Activated naive CD8-positive, alpha-beta T cell treated with anti-CD3 and anti-CD28 coated beads, Interleukin-2, amount 50 U/mL, for 24 hours (primary cell): Measurements from ENCODE around the gene TCN1.
"Not testable (repeated sequence)": the region's sequence is repeated elsewhere in the genome, so short reads cannot be mapped to it uniquely, and the experiment has no call there.

Experiments
- ATAC-seq: fragments of 150-1000 bp; cut with Tn5 transposase; one replicate; pipeline ENCODE4 v1.10.0; 2021
- DNase-seq: peaks from one replicate; pipeline ENCODE4 v3.0.0; 2021
- H3K27ac Mint-ChIP-seq: one replicate; pipeline ENCODE4 v1.8.0; 2021; ENCODE audit warnings: mild to moderate bottlenecking, mixed read lengths
- H3K27me3 Mint-ChIP-seq: one replicate; pipeline ENCODE4 v1.8.0; 2021; ENCODE audit warnings: mixed read lengths
- H3K36me3 Mint-ChIP-seq: one replicate; pipeline ENCODE4 v1.8.0; 2021; ENCODE audit warnings: low read depth, mixed read lengths
- H3K4me1 Mint-ChIP-seq: one replicate; pipeline ENCODE4 v1.8.0; 2021; ENCODE audit warnings: mixed read lengths
- H3K4me3 Mint-ChIP-seq: one replicate; pipeline ENCODE4 v1.8.0; 2021; ENCODE audit warnings: mild to moderate bottlenecking, moderate library complexity, mixed read lengths
- H3K9me3 Mint-ChIP-seq: one replicate; pipeline ENCODE4 v1.8.0; 2021; ENCODE audit warnings: mixed read lengths

TCN1 gene

GRCh38 chr11:59866397-59866796 is at the start of gene TCN1:
Gene TCN1 (minus strand): TSS chr11:59866487. CDS start chr11:59866470, 17 bp downstream.
- DNase-seq (no peak), ATAC-seq (no peak)
- no peak within 1 kb of the TSS for H3K4me3 Mint-ChIP-seq
- peaks cover 7% of the 10 kb centered on the region for H3K4me1 Mint-ChIP-seq
- H3K36me3 Mint-ChIP-seq, result no peaks in the 10 kb centered on the region
- no peak within 1 kb of the TSS for H3K27ac Mint-ChIP-seq
- peaks cover 16% of the 10 kb centered on the region for H3K27me3 Mint-ChIP-seq
- H3K9me3 Mint-ChIP-seq, result peaks cover 18% of the 10 kb centered on the region

- not testable (repeated sequence) for H3K4me3 Mint-ChIP-seq, H3K4me1 Mint-ChIP-seq, H3K9me3 Mint-ChIP-seq, H3K27ac Mint-ChIP-seq, H3K36me3 Mint-ChIP-seq, ATAC-seq, DNase-seq, H3K27me3 Mint-ChIP-seq
Observed at GRCh38 chr11:59903569-59903968, 37.3 kb upstream of the TCN1 start.

GRCh38 chr11:59901306-59901705 is 35.0 kb upstream of the TCN1 start:
- Mint-ChIP-seq H3K27ac (no peak overlapping the region), H3K4me1 (no peaks in the 10 kb centered on the region), H3K9me3 (no peaks in the 10 kb centered on the region), H3K36me3 (no peaks in the 10 kb centered on the region), H3K4me3 (no peak overlapping the region), H3K27me3 (peaks cover 2% of the 10 kb centered on the region)
- ATAC-seq, result no peak
- DNase-seq, result no peak

DNA sequence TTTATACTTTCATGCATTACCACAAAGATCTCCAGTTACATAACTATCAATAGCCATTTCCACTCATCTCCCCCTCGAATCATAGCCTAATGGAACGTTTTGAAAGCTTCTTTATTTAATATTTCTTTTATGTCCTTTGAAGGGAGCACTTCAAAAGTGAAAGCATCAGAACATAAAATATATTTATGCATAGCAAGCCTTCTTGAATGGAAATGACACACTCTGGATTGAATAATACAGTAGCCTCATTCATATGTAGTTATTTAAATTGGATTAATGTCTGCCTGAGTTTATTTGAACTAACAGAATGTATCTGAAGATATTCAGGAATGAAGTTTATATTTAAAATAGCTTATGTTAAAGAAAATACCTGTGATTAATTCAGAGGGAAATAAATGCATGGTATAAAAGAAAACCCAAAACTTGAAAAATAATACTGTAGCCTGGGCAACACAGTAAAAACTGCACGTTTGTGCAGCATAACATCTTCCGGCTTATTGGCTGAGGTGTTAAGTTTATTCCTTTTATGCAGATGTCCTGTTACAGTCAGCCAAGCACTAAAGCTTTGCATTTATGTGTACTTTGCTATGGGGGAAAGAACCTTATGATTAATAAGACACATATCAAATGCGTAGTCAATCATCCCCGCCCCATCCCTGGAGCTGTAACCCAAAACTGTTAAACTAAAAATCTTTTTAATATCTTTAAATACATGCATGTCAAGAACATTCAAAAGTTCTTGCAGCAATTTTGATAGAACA is 34.3 kb upstream of the TCN1 start:
- Mint-ChIP-seq H3K27me3 (peaks cover 5% of the 10 kb centered on the region), H3K9me3 (peaks cover 1% of the 10 kb centered on the region), H3K4me3 (no peak overlapping the region), H3K4me1 (no peaks in the 10 kb centered on the region), H3K27ac (no peak overlapping the region), H3K36me3 (no peaks in the 10 kb centered on the region)
- ATAC-seq, result no peak
- no peak for DNase-seq

DNA sequence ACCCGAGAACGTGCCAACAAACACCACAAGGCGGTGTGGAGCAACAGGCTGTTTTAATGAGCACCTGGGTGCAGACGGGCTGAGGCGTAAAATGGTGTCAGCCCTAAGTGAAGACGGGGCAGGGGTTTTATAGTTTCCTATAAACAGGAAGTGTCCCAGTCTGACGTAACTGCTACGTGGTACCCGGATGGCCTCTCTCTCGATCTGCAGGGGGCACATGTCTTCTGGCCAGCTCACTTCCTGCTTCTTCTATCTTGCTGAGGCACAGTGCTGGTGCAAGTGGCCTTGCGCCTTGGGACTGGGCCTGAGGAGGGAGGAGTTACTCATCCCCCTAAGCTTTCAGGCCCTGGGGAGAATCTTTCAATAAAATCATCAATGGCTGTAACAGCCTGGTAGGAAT is 33.2 kb upstream of the TCN1 start:
- Mint-ChIP-seq H3K27ac (no peak overlapping the region), H3K27me3 (peaks cover 4% of the 10 kb centered on the region), H3K4me1 (no peaks in the 10 kb centered on the region), H3K36me3 (no peaks in the 10 kb centered on the region), H3K9me3 (peaks cover 4% of the 10 kb centered on the region), H3K4me3 (no peak overlapping the region)
- DNase-seq (no peak), ATAC-seq (no peak)

DNA sequence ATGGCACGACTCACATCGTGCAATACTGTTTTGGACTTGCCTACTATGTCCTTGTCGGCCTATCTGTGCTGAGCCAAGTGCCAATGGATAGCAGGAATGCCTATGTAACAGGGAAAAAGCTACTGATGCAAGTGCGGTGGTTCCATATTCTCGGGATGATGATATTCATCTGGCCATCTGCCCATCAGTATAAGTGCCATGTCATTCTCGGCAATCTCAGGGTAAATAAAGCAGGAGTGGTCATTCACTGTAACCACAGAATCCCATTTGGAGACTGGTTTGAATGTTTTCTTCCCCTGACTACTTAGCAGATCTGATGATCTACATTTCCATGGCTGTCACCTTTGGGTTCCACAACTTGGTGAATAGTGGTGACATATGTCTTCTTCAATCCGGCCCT is 32.4 kb upstream of the TCN1 start:
- Mint-ChIP-seq H3K4me3 (no peak overlapping the region), H3K36me3 (no peaks in the 10 kb centered on the region), H3K4me1 (no peaks in the 10 kb centered on the region), H3K27ac (no peak overlapping the region), H3K9me3 (peaks cover 4% of the 10 kb centered on the region), H3K27me3 (peaks cover 4% of the 10 kb centered on the region)
- ATAC-seq (no peak), DNase-seq (no peak)

GRCh38 chr11:59898046-59898445 is 31.8 kb upstream of the TCN1 start:
- Mint-ChIP-seq H3K36me3 (no peaks in the 10 kb centered on the region), H3K4me1 (no peaks in the 10 kb centered on the region), H3K27me3 (peaks cover 4% of the 10 kb centered on the region), H3K9me3 (peaks cover 4% of the 10 kb centered on the region), H3K4me3 (no peak overlapping the region), H3K27ac (no peak overlapping the region)
- DNase-seq, result no peak
- ATAC-seq, result no peak

DNA sequence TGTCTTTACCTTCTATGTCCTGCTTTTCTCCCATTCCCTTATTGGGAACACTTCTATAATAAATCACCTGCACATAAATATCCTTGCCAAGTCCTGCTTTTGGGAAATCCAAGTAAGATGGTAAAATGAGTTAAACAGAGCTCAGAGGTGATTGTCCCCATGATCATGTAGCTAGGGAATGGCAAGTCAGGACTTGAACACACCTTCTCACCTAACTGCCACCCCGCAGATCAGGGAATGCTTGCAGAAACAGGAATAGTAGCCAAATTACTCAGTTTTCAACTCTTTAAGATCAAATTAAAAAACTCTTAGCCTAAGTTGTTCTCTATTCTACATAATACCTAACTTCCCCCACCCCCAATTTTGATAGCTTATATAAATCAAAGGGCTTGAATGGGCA is 28.3 kb upstream of the TCN1 start:
- Mint-ChIP-seq H3K27me3 (peaks cover 4% of the 10 kb centered on the region), H3K27ac (no peak overlapping the region), H3K9me3 (peaks cover 16% of the 10 kb centered on the region), H3K4me3 (no peak overlapping the region), H3K4me1 (no peaks in the 10 kb centered on the region), H3K36me3 (peaks cover 4% of the 10 kb centered on the region)
- ATAC-seq (no peak), DNase-seq (no peak)

- Mint-ChIP-seq H3K27me3 (peaks cover 10% of the 10 kb centered on the region), H3K27ac (no peak overlapping the region), H3K9me3 (peaks cover 26% of the 10 kb centered on the region), H3K4me1 (no peaks in the 10 kb centered on the region), H3K36me3 (peaks cover 13% of the 10 kb centered on the region), H3K4me3 (no peak overlapping the region)
- DNase-seq (no peak), ATAC-seq (no peak)
Observed at GRCh38 chr11:59891781-59892181, 25.5 kb upstream of the TCN1 start.

DNA sequence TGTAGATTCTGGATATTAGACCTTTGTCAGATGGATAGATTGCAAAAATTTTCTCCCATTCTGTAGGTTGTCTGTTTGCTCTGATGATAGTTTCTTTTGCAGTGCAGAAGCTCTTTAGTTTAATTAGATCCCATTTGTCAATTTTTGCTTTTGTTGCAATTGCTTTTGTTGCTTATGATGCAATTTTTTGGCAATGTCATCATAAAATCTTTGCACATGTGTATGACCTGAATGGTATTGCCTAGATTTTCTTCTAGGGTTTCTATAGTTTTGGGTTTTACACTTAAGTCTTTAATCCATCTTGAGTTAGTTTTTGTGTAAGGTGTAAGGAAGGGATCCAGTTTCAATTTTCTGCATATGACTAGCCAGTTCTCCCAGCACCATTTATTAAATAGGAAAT is 20.9 kb upstream of the TCN1 start:
- DNase-seq, H3K4me1 Mint-ChIP-seq, H3K4me3 Mint-ChIP-seq, ATAC-seq, H3K27ac Mint-ChIP-seq, H3K27me3 Mint-ChIP-seq: not testable (repeated sequence)
- peaks cover 13% of the 10 kb centered on the region for H3K36me3 Mint-ChIP-seq
- peaks cover 33% of the 10 kb centered on the region for H3K9me3 Mint-ChIP-seq

GRCh38 chr11:59883597-59883996 is 17.3 kb upstream of the TCN1 start:
- H3K36me3 Mint-ChIP-seq, result no peaks in the 10 kb centered on the region
- no peak overlapping the region for H3K4me3 Mint-ChIP-seq
- peaks cover 2% of the 10 kb centered on the region for H3K27me3 Mint-ChIP-seq
- no peaks in the 10 kb centered on the region for H3K4me1 Mint-ChIP-seq
- DNase-seq, result no peak
- ATAC-seq, result no peak
- H3K27ac Mint-ChIP-seq, result no peak overlapping the region
- H3K9me3 Mint-ChIP-seq, result peaks cover 11% of the 10 kb centered on the region

GRCh38 chr11:59879567-59879966 is 13.3 kb upstream of the TCN1 start:
- Mint-ChIP-seq H3K27me3 (peaks cover 6% of the 10 kb centered on the region), H3K9me3 (no peaks in the 10 kb centered on the region), H3K4me3 (no peak overlapping the region), H3K27ac (no peak overlapping the region), H3K4me1 (no peaks in the 10 kb centered on the region), H3K36me3 (no peaks in the 10 kb centered on the region)
- ATAC-seq, result no peak
- no peak for DNase-seq

- no peaks in the 10 kb centered on the region for H3K4me1 Mint-ChIP-seq
- no peak for ATAC-seq
- no peak within 1 kb of the TSS for H3K27ac Mint-ChIP-seq
- no peaks in the 10 kb centered on the region for H3K36me3 Mint-ChIP-seq
- H3K27me3 Mint-ChIP-seq, result peaks cover 6% of the 10 kb centered on the region
- no peak within 1 kb of the TSS for H3K4me3 Mint-ChIP-seq
- DNase-seq, result no peak
- no peaks in the 10 kb centered on the region for H3K9me3 Mint-ChIP-seq
Observed at GRCh38 chr11:59878575-59878974, 12.3 kb upstream of the TCN1 start, which contains the start of gene OOSP3. Gene OOSP3 (plus strand): TSS chr11:59878782. CDS start chr11:59878809, 27 bp downstream.

DNA sequence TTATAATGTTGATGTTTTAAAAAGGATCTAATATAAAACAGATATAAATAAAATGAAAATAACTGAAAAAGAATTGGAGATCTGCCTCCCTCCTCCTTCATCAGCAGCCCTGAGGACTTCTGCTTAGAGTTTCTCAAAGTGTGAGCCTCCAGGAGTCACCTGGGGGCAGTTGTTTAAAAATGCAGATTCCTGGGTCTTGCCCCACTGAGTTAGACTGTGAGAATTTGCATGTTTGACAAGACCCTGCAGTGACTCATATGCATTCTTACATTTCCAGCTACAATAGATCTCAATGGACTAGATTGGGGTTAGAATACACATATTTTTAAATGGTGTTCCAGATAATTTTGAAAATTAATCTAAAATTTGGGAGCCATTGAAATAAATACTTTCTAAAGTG is 11.5 kb upstream of the TCN1 start:
- DNase-seq, result no peak
- H3K4me3 Mint-ChIP-seq, result no peak overlapping the region
- no peaks in the 10 kb centered on the region for H3K4me1 Mint-ChIP-seq
- no peaks in the 10 kb centered on the region for H3K9me3 Mint-ChIP-seq
- H3K36me3 Mint-ChIP-seq, result no peaks in the 10 kb centered on the region
- no peak for ATAC-seq
- peaks cover 6% of the 10 kb centered on the region for H3K27me3 Mint-ChIP-seq
- no peak overlapping the region for H3K27ac Mint-ChIP-seq

GRCh38 chr11:59877325-59877724 is 11.0 kb upstream of the TCN1 start:
- no peak overlapping the region for H3K27ac Mint-ChIP-seq
- DNase-seq (no peak), ATAC-seq (no peak)
- peaks cover 6% of the 10 kb centered on the region for H3K27me3 Mint-ChIP-seq
- no peaks in the 10 kb centered on the region for H3K36me3 Mint-ChIP-seq
- no peaks in the 10 kb centered on the region for H3K4me1 Mint-ChIP-seq
- H3K9me3 Mint-ChIP-seq, result no peaks in the 10 kb centered on the region
- no peak overlapping the region for H3K4me3 Mint-ChIP-seq
